ENCODE measurements around the gene HSD17B11. TPM values are rescaled to one million over a fixed set of nuclear protein-coding genes. Genes with fewer than 3 reads are reported as not detected.

Gene HSD17B11
- total RNA-seq, 2 experiments from 2014 or later: 21.2 to 21.7 TPM

DNA sequence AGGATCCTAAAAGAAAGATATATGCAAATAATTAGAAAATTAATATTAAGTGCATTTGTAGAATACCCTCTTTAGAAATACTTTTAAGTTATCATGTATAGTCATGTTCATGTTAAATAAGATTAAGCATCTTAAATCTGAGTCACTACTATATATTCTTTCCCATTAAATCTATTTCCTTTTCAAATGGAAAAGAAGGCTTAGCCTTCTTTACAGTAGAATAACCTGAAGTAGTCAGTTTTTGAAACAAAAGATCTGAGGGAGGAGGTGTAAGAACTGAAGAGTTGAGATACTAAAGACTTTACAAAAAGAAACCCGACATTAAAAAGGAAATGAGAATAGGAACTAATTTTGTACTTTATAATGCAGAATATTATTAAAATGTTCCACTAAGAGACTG, 53.6 kb downstream of the HSD17B11 start:
- Mint-ChIP-seq H3K27ac (no peak overlapping the region), H3K36me3 (ENCODE audit: low read depth) (peaks cover 41% of the 10 kb centered on the region), H3K4me3 (no peak overlapping the region), H3K27me3 (no peaks in the 10 kb centered on the region), H3K4me1 (ENCODE audit: low read depth) (no peaks in the 10 kb centered on the region), H3K9me3 (peaks cover 24% of the 10 kb centered on the region)
- TF ChIP-seq, protein P1, sequence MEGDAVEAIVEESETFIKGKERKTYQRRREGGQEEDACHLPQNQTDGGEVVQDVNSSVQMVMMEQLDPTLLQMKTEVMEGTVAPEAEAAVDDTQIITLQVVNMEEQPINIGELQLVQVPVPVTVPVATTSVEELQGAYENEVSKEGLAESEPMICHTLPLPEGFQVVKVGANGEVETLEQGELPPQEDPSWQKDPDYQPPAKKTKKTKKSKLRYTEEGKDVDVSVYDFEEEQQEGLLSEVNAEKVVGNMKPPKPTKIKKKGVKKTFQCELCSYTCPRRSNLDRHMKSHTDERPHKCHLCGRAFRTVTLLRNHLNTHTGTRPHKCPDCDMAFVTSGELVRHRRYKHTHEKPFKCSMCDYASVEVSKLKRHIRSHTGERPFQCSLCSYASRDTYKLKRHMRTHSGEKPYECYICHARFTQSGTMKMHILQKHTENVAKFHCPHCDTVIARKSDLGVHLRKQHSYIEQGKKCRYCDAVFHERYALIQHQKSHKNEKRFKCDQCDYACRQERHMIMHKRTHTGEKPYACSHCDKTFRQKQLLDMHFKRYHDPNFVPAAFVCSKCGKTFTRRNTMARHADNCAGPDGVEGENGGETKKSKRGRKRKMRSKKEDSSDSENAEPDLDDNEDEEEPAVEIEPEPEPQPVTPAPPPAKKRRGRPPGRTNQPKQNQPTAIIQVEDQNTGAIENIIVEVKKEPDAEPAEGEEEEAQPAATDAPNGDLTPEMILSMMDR (IDR thresholded peaks at IDR 0.05): no peak
- intact Hi-C loops (cut with micrococcal nuclease): no loop called here
- DNase-seq: no peak
- POLR2A ChIA-PET: no interaction called here
- ATAC-seq: no peak
- CTCF ChIA-PET: no interaction called here

GRCh38 chr4:87333267-87333666, 57.7 kb downstream of the HSD17B11 start:
- ATAC-seq: no peak
- ChIA-PET POLR2A (interaction anchor here (0.8 kb wide), 1 partner anchor 165 kb away, joined by 3 read pairs; no protein-coding TSS in a partner anchor), CTCF (interaction anchor here (2.0 kb wide), 1 partner anchor 42 kb away, joined by 4 read pairs; no protein-coding TSS in a partner anchor)
- DNase-seq: no peak
- Mint-ChIP-seq H3K27me3 (no peaks in the 10 kb centered on the region), H3K4me1 (ENCODE audit: low read depth) (no peaks in the 10 kb centered on the region), H3K4me3 (no peak overlapping the region), H3K36me3 (ENCODE audit: low read depth) (peaks cover 27% of the 10 kb centered on the region), H3K27ac (no peak overlapping the region), H3K9me3 (peaks cover 46% of the 10 kb centered on the region)
- intact Hi-C loops (cut with micrococcal nuclease): no loop called here
- TF ChIP-seq, protein P1 (IDR thresholded peaks at IDR 0.05): no peak

GRCh38 chr4:87330761-87331160, 60.2 kb downstream of the HSD17B11 start:
- Mint-ChIP-seq H3K36me3 (ENCODE audit: low read depth) (peaks cover 10% of the 10 kb centered on the region), H3K27me3 (no peaks in the 10 kb centered on the region), H3K9me3 (peaks cover 46% of the 10 kb centered on the region), H3K4me3 (no peak overlapping the region), H3K27ac (no peak overlapping the region), H3K4me1 (ENCODE audit: low read depth) (no peaks in the 10 kb centered on the region)
- TF ChIP-seq, protein P1 (IDR thresholded peaks at IDR 0.05): no peak
- ATAC-seq (no peak), DNase-seq (no peak)
- POLR2A ChIA-PET: no interaction called here
- intact Hi-C loops (cut with micrococcal nuclease): no loop called here
- CTCF ChIA-PET: no interaction called here

GRCh38 chr4:87327136-87327535, 63.9 kb downstream of the HSD17B11 start:
- intact Hi-C loops (cut with micrococcal nuclease): no loop called here
- Mint-ChIP-seq H3K4me3 (no peak overlapping the region), H3K27ac (no peak overlapping the region), H3K27me3 (no peaks in the 10 kb centered on the region), H3K4me1 (ENCODE audit: low read depth) (no peaks in the 10 kb centered on the region), H3K9me3 (peaks cover 20% of the 10 kb centered on the region), H3K36me3 (ENCODE audit: low read depth) (peaks cover 2% of the 10 kb centered on the region)
- TF ChIP-seq, protein P1 (IDR thresholded peaks at IDR 0.05): no peak
- CTCF ChIA-PET: no interaction called here
- ATAC-seq (no peak), DNase-seq (no peak)
- POLR2A ChIA-PET: no interaction called here

DNA sequence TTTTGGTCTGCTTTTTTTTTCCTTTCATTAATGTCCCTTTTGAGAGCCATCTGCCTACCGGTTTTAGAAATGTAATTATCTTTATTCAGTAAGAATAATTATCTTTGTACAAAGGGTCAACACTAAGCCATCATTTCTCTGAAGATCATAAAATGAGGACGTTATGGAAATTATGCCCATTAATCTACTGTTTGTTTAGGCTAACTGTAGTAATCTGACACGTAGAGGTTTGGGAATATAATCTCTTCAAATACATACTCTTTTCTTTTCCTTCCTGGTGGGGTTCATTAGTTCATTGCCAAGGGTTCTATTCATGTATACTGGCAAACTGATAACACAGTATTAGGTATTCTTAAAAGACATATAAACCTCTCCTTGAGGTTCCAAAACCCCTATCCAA, 64.5 kb downstream of the HSD17B11 start:
- Mint-ChIP-seq H3K27ac (no peak overlapping the region), H3K36me3 (ENCODE audit: low read depth) (peaks cover 2% of the 10 kb centered on the region), H3K9me3 (peaks cover 15% of the 10 kb centered on the region), H3K27me3 (no peaks in the 10 kb centered on the region), H3K4me3 (no peak overlapping the region), H3K4me1 (ENCODE audit: low read depth) (no peaks in the 10 kb centered on the region)
- ChIA-PET CTCF (no interaction called here), POLR2A (no interaction called here)
- no peak for ATAC-seq
- TF ChIP-seq, protein P1 (IDR thresholded peaks at IDR 0.05): no peak
- intact Hi-C loops (cut with micrococcal nuclease): no loop called here
- DNase-seq: no peak

Measured in activated CD8-positive, alpha-beta T cell treated with anti-CD3 and anti-CD28 coated beads for 36 hours (primary cell).